Measurements from ENCODE around the gene CERS5.

GRCh38 chr12:50110762-50111351 is 56.3 kb downstream of the CERS5 start:
- TF ChIP-seq CTCF (IDR thresholded peaks at IDR 0.05 in 2 of 3, conservative IDR thresholded peaks at IDR 0.05 in 1 of 3; ENCODE audit: control insufficient read depth in 2 of 3, extremely low read depth in 1 of 3, insufficient read depth in 1 of 3, low read depth in 3 of 3, low read length in 3 of 3): no peak
- TF ChIP-seq CHD1 (IDR thresholded peaks at IDR 0.05; ENCODE audit: low read depth, low read length): no peak
- no peak for TF ChIP-seq NKRF (conservative IDR thresholded peaks at IDR 0.05)
- no peak for TF ChIP-seq ATF3 (IDR thresholded peaks at IDR 0.05; ENCODE audit: borderline replicate concordance, extremely low read depth, low read depth, low read length)
- no peak for TF ChIP-seq REST (IDR thresholded peaks at IDR 0.05; ENCODE audit: low read depth, low read length)
